ENCODE measurements around the gene RIF1.

RIF1 gene

DNA sequence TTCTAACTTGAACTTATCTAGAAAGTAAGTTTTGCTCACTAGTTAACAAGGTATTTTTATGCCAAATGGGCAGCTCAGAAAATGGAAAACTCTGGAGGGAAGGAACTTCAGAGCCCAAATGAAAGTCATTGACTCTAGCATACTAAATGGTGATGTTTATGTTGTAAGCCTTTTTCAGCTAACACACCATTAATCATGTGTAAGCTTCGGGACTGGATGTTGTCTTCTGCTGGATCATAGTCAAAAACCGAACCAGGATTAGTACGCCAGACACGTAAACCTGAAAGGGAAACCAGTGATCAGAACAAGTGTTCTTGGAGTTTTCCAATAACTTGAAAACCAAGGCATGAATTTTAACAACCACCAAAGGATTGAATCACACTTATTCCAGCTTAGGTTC is 81.8 kb downstream of the RIF1 start:
- TF ChIP-seq CSDC2 (CRISPR knock-in tag; IDR thresholded peaks at IDR 0.05) (no peak), ZNF8 (CRISPR knock-in tag; IDR thresholded peaks at IDR 0.05) (no peak), SNAI2 (CRISPR knock-in tag; IDR thresholded peaks at IDR 0.05) (no peak), ZNF70 (CRISPR knock-in tag; IDR thresholded peaks at IDR 0.05) (no peak), ZFP30 (CRISPR knock-in tag; IDR thresholded peaks at IDR 0.05) (no peak), TOX (CRISPR knock-in tag; IDR thresholded peaks at IDR 0.05; ENCODE audit: borderline replicate concordance) (no peak), ISL1 (CRISPR knock-in tag; IDR thresholded peaks at IDR 0.05) (no peak), ZFP3 (CRISPR knock-in tag; IDR thresholded peaks at IDR 0.05) (no peak), ESRRG (CRISPR knock-in tag; IDR thresholded peaks at IDR 0.05) (no peak)
- TF ChIP-seq, protein P1, sequence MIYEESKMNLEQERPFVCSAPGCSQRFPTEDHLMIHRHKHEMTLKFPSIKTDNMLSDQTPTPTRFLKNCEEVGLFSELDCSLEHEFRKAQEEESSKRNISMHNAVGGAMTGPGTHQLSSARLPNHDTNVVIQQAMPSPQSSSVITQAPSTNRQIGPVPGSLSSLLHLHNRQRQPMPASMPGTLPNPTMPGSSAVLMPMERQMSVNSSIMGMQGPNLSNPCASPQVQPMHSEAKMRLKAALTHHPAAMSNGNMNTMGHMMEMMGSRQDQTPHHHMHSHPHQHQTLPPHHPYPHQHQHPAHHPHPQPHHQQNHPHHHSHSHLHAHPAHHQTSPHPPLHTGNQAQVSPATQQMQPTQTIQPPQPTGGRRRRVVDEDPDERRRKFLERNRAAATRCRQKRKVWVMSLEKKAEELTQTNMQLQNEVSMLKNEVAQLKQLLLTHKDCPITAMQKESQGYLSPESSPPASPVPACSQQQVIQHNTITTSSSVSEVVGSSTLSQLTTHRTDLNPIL (CRISPR knock-in tag; IDR thresholded peaks at IDR 0.05; ENCODE audit: low read depth) = no peak
- TF ChIP-seq, protein P2, sequence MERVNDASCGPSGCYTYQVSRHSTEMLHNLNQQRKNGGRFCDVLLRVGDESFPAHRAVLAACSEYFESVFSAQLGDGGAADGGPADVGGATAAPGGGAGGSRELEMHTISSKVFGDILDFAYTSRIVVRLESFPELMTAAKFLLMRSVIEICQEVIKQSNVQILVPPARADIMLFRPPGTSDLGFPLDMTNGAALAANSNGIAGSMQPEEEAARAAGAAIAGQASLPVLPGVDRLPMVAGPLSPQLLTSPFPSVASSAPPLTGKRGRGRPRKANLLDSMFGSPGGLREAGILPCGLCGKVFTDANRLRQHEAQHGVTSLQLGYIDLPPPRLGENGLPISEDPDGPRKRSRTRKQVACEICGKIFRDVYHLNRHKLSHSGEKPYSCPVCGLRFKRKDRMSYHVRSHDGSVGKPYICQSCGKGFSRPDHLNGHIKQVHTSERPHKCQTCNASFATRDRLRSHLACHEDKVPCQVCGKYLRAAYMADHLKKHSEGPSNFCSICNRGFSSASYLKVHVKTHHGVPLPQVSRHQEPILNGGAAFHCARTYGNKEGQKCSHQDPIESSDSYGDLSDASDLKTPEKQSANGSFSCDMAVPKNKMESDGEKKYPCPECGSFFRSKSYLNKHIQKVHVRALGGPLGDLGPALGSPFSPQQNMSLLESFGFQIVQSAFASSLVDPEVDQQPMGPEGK (CRISPR knock-in tag; IDR thresholded peaks at IDR 0.05; ENCODE audit: borderline replicate concordance) = no peak
- TF ChIP-seq, protein P3, sequence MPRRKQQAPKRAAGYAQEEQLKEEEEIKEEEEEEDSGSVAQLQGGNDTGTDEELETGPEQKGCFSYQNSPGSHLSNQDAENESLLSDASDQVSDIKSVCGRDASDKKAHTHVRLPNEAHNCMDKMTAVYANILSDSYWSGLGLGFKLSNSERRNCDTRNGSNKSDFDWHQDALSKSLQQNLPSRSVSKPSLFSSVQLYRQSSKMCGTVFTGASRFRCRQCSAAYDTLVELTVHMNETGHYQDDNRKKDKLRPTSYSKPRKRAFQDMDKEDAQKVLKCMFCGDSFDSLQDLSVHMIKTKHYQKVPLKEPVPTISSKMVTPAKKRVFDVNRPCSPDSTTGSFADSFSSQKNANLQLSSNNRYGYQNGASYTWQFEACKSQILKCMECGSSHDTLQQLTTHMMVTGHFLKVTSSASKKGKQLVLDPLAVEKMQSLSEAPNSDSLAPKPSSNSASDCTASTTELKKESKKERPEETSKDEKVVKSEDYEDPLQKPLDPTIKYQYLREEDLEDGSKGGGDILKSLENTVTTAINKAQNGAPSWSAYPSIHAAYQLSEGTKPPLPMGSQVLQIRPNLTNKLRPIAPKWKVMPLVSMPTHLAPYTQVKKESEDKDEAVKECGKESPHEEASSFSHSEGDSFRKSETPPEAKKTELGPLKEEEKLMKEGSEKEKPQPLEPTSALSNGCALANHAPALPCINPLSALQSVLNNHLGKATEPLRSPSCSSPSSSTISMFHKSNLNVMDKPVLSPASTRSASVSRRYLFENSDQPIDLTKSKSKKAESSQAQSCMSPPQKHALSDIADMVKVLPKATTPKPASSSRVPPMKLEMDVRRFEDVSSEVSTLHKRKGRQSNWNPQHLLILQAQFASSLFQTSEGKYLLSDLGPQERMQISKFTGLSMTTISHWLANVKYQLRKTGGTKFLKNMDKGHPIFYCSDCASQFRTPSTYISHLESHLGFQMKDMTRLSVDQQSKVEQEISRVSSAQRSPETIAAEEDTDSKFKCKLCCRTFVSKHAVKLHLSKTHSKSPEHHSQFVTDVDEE (CRISPR knock-in tag; IDR thresholded peaks at IDR 0.05) = no peak

DNA sequence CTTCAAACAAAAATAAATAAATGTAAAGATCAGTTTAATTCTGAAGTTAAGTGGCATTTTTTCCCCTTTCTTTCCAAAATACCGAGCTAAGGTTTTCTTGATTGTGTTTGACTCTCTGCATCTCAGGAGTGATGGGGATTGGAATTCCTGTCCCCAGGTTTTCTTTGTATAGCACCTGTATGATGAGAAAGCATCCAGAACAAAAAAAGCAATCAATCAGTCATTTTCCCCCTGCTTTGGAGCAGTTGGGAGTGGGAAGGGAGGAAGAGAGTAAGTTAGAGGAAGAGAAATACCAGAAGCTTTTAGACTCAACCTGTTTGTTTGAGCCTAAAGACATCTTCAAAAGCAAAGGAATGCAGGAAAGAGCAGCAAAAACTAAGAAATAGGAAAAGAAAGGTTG is 88.5 kb downstream of the RIF1 start:
- TF ChIP-seq OSR1 (CRISPR knock-in tag; IDR thresholded peaks at IDR 0.05) (no peak), ZNF565 (CRISPR knock-in tag; conservative IDR thresholded peaks at IDR 0.05; ENCODE audit: low read depth) (no peak), ZFP30 (CRISPR knock-in tag; IDR thresholded peaks at IDR 0.05) (no peak), RARB (CRISPR knock-in tag; IDR thresholded peaks at IDR 0.05) (no peak), ZNF70 (CRISPR knock-in tag; IDR thresholded peaks at IDR 0.05) (no peak), PPARA (CRISPR knock-in tag; IDR thresholded peaks at IDR 0.05; ENCODE audit: borderline replicate concordance) (no peak), SNAI2 (CRISPR knock-in tag; IDR thresholded peaks at IDR 0.05) (no peak), ZFP3 (CRISPR knock-in tag; IDR thresholded peaks at IDR 0.05) (no peak), BACH2 (CRISPR knock-in tag; IDR thresholded peaks at IDR 0.05; ENCODE audit: borderline replicate concordance) (no peak), ISL1 (CRISPR knock-in tag; IDR thresholded peaks at IDR 0.05) (no peak), ESRRG (CRISPR knock-in tag; IDR thresholded peaks at IDR 0.05) (no peak), TOX (CRISPR knock-in tag; IDR thresholded peaks at IDR 0.05; ENCODE audit: borderline replicate concordance) (no peak), ZC3H10 (CRISPR knock-in tag; IDR thresholded peaks at IDR 0.05) (no peak)
- TF ChIP-seq, protein P4, sequence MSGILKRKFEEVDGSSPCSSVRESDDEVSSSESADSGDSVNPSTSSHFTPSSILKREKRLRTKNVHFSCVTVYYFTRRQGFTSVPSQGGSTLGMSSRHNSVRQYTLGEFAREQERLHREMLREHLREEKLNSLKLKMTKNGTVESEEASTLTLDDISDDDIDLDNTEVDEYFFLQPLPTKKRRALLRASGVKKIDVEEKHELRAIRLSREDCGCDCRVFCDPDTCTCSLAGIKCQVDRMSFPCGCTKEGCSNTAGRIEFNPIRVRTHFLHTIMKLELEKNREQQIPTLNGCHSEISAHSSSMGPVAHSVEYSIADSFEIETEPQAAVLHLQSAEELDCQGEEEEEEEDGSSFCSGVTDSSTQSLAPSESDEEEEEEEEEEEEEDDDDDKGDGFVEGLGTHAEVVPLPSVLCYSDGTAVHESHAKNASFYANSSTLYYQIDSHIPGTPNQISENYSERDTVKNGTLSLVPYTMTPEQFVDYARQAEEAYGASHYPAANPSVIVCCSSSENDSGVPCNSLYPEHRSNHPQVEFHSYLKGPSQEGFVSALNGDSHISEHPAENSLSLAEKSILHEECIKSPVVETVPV (CRISPR knock-in tag; IDR thresholded peaks at IDR 0.05) = no peak
- TF ChIP-seq, protein P3 (CRISPR knock-in tag; IDR thresholded peaks at IDR 0.05) = no peak
- TF ChIP-seq, protein P1 (CRISPR knock-in tag; IDR thresholded peaks at IDR 0.05; ENCODE audit: low read depth) = no peak
- TF ChIP-seq, protein P2 (CRISPR knock-in tag; IDR thresholded peaks at IDR 0.05; ENCODE audit: borderline replicate concordance) = no peak
- no peak for ATAC-seq

More for the DNA sequence above, 81.8 kb downstream of the RIF1 start:
- ATAC-seq = no peak
